Measurements from ENCODE around the gene FBXO2.

Gene FBXO2

DNA sequence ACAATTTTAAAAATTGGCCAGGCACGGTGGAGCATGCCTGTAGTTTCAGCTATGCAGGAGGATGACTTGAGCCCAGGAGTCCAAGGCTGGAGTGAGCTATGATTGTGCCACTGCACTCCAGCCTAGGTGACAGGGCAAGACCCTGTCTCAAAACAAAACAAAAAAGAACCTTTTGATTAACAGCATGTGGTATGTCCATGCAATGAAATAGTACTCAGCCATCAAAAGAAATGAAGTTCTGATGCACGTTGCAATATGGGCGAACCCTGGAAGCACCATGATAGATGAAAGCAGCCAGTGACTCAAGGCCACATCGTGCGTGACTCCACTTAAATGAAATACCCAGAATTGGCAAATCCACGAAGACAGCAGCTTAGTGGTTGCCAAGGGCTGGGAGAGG, 47.5 kb downstream of the FBXO2 start:
- TF ChIP-seq CTCF (IDR thresholded peaks at IDR 0.05) = no peak

- TF ChIP-seq CTCF (IDR thresholded peaks at IDR 0.05) = no peak
Measured at GRCh38 chr1:11602981-11603380, 51.2 kb downstream of the FBXO2 start.

DNA sequence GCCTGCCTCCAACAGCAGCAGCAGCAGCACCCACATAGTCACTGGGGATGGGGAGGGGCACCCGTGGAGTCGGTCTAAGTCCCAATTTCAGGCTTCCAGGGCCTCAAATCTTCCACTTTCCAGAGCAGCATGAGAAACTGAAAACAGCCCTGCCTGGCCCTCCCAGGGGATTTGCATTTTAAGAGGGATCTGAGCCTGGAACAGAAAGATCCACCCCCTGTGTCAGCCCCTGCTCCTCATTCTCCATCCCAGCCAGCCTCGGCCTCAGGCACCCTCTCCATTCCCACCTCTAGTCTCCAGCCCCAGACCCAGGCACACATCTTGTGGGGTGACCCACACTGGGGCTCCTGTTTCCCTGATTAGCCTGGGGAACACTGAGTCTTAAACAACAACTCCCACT, 51.8 kb downstream of the FBXO2 start:
- no peak for TF ChIP-seq CTCF (IDR thresholded peaks at IDR 0.05)

DNA sequence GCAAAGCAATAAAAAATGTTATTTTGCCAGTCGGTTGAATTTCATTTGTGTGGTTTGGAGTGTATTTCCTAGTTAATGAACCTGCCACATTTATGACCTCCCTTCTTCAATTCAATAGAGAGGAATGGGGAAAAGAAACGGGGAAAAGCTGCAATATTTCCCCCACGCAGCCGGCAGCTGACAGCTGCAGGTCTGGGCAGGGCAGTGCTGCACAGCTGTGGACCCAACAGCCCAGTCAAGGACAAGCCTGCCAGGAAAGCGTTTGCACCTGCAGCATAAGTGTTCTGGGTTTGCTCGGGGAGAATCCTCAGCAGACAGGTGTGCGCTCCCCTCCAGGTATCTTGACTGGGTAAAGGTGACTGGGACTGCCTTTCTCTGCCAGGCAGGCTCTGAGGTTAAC, 53.4 kb downstream of the FBXO2 start:
- no peak for TF ChIP-seq CTCF (IDR thresholded peaks at IDR 0.05)

DNA sequence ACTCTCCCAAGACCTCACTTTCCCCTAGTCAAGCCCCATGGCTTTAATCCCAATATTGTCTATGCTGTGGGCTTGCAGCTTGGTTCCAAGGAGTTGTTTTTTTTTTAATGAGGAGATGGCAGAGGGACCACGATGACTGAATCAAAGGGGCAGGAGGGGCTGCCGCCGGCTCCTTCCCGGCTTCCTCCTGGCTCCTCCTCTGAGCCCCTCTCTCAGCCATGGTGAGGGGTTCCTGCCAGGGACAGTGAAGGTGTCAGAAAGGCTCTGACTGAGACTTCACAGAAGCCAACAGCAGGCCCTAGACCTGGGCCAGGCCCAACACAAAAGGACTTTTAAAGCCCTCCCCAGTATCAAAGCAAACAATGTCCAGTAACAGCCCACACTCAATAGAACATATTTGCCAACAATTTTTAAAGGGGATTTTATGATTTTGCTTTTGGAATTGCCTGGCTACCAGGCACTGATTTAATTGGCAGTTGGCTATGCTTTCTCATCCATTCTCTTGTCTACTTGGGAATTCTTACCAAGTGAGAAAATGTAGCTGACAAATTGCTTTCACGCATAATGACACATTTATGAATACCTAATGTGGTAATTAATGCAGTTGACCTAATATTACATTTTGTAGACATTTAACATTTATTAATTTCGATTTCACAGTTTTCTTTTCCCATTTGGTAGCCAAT, 54.2 kb downstream of the FBXO2 start:
- no peak for TF ChIP-seq CTCF (IDR thresholded peaks at IDR 0.05)

- no peak for TF ChIP-seq CTCF (IDR thresholded peaks at IDR 0.05)
Measured at GRCh38 chr1:11598461-11598860, 55.8 kb downstream of the FBXO2 start.
